HCT116 (cell line): ENCODE data around the gene CAB39. TPM values are rescaled to one million over a fixed set of nuclear protein-coding genes. Genes with fewer than 3 reads are reported as not detected.

Experiments used
- ATAC-seq: fragments of 200-7000 bp; cut with Tn5 transposase; 2 replicates; pipeline ENCODE4 v1.9.1; 2020; ENCODE audit warnings: mild to moderate bottlenecking, moderate library complexity
- BruUV-seq: library from RNA; stranded (reverse); fragments of 400-500 nt; replicated peaks from 2 replicates; lab custom pipeline; 2021; lab: Mats Ljungman, UMichigan
- CTCF ChIA-PET: fragments of 300-600 bp; sonication (Branson Sonifier 250); formaldehyde crosslinking; loops from one replicate; lab custom pipeline; 2021; ENCODE audit warnings: antibody characterized with exemption; lab: Charles Lee
- POLR2A ChIA-PET: fragments of 300-600, 350-600 bp; sonication (Branson Sonifier 250); formaldehyde crosslinking; loops from one replicate; lab custom pipeline; 2021; ENCODE audit warnings: antibody characterized with exemption; lab: Charles Lee
- RAD21 ChIA-PET, 2 experiments: fragments of 300-600 bp; sonication (Branson Sonifier 250); formaldehyde crosslinking; loops; one replicate each; lab custom pipeline; 2023; ENCODE audit warnings: low total read pairs in 2 of 2; ENCODE audit not compliant: uncharacterized antibody in 2 of 2, unreplicated experiment in 2 of 2, low non-redundant PET in 1 of 2; lab: Charles Lee
- DNase-seq: peaks from one replicate; pipeline ENCODE4 v3.0.0-alpha.2; 2010; ENCODE audit warnings: low read depth, low spot score
- H2AFZ ChIP-seq: fragments of 200-600 bp; shearing (Covaris generic), sonication (generic); 2 replicates; pipeline ENCODE4 v1.6.1; 2017; ENCODE audit warnings: low read depth, mixed run types, mixed read lengths, antibody characterized with exemption, low read length; ENCODE audit not compliant: poor library complexity, severe bottlenecking
- H3K27ac ChIP-seq: 2 replicates; pipeline ENCODE4 v1.5.1; 2012; ENCODE audit warnings: low read depth, low read length
- H3K27me3 ChIP-seq: fragments of 200-600 bp; sonication (generic); 2 replicates; pipeline ENCODE4 v1.6.1; 2016; ENCODE audit warnings: mixed run types, low read length, mixed read lengths; ENCODE audit not compliant: insufficient read depth
- H3K36me3 ChIP-seq, 2 experiments: fragments of 200-500 bp in 1 of 2; fragments of 200-600 bp in 1 of 2; sonication (Bioruptor generic) in 1 of 2; sonication (generic) in 1 of 2; 2 replicates each; pipeline versions ENCODE4 v1.5.1 to v1.6.1; 2014 to 2016; ENCODE audit warnings: low read length in 2 of 2, inconsistent platforms in 1 of 2, mixed read lengths in 1 of 2, mixed run types in 1 of 2; ENCODE audit not compliant: insufficient read depth in 2 of 2, control insufficient read depth in 1 of 2
- H3K4me1 ChIP-seq, 2 experiments: fragments of 200-600 bp in 1 of 2; sonication (generic) in 1 of 2; 2 replicates each; pipeline versions ENCODE4 v1.5.1 to v1.6.1; 2012 to 2017; ENCODE audit warnings: low read length in 2 of 2, inconsistent platforms in 1 of 2, mild to moderate bottlenecking in 1 of 2, mixed read lengths in 1 of 2, mixed run types in 1 of 2, moderate library complexity in 1 of 2; ENCODE audit not compliant: insufficient read depth in 2 of 2, control insufficient read depth in 1 of 2
- H3K4me2 ChIP-seq: fragments of 200-600 bp; sonication (generic); 2 replicates; pipeline ENCODE4 v1.6.1; 2017; ENCODE audit warnings: mixed run types, low read length, mixed read lengths
- H3K4me3 ChIP-seq, 2 experiments: fragments of 200-600 bp in 1 of 2; sonication (generic) in 1 of 2; replicated peaks in 1 of 2; 2 replicates each; pipeline ENCODE4 v1.5.1; 2011 to 2016; ENCODE audit warnings: low read length in 2 of 2, control low read depth in 1 of 2, low read depth in 1 of 2, mild to moderate bottlenecking in 1 of 2, mixed read lengths in 1 of 2, mixed run types in 1 of 2
- H3K79me2 ChIP-seq: fragments of 200-600 bp; sonication (generic); 2 replicates; pipeline ENCODE4 v1.6.1; 2017; ENCODE audit warnings: mild to moderate bottlenecking, mixed run types, low read length, moderate library complexity, mixed read lengths; ENCODE audit not compliant: insufficient read depth
- H3K9ac ChIP-seq: fragments of 200-600 bp; sonication (generic); 2 replicates; pipeline ENCODE4 v1.6.1; 2016; ENCODE audit warnings: low read length, mixed read lengths
- H3K9me2 ChIP-seq: fragments of 200-600 bp; sonication (generic), shearing (Covaris generic); 2 replicates; pipeline ENCODE4 v1.6.1; 2017; ENCODE audit warnings: mixed run types, mild to moderate bottlenecking, moderate library complexity; ENCODE audit not compliant: insufficient read depth
- H3K9me3 ChIP-seq, 2 experiments: fragments of 200-500 bp in 1 of 2; fragments of 200-600 bp in 1 of 2; sonication (Bioruptor generic) in 1 of 2; sonication (generic) in 1 of 2; 2 replicates each; pipeline ENCODE4 v1.6.1; 2014 to 2017; ENCODE audit warnings: low read length in 2 of 2, mixed read lengths in 2 of 2, inconsistent platforms in 1 of 2, low read depth in 1 of 2, mild to moderate bottlenecking in 1 of 2, mixed run types in 1 of 2, moderate library complexity in 1 of 2; ENCODE audit not compliant: control insufficient read depth in 1 of 2, insufficient read depth in 1 of 2
- H4K20me1 ChIP-seq: fragments of 200-600 bp; sonication (generic), shearing (Covaris generic); 2 replicates; pipeline ENCODE4 v1.6.1; 2017; ENCODE audit warnings: mixed run types, mild to moderate bottlenecking, moderate library complexity; ENCODE audit not compliant: insufficient read depth
- CBX3 ChIP-seq: IDR thresholded peaks from 2 replicates; pipeline ENCODE4 v1.6.1; 2012; ENCODE audit warnings: low read depth
- EZH2 ChIP-seq: fragments of 200-600 bp; sonication (generic); IDR thresholded peaks from 2 replicates; pipeline ENCODE4 v1.6.1; 2017; ENCODE audit warnings: antibody characterized with exemption, mixed run types
- JUND ChIP-seq: IDR thresholded peaks from 2 replicates; pipeline ENCODE4 v1.6.1; 2012
- MAX ChIP-seq: IDR thresholded peaks from 2 replicates; pipeline ENCODE4 v1.6.1; 2012
- ZFX ChIP-seq: fragments of 450-650 bp; IDR thresholded peaks from 2 replicates; pipeline ENCODE4 v1.6.1; 2017
- intact Hi-C: fragments of 100-400 bp; cut with micrococcal nuclease; formaldehyde crosslinking; loops from 2 replicates; pipeline ENCODE4 v1.10.0; 2022
- total RNA-seq: library from RNA; stranded (reverse); gene quantifications from one replicate; pipeline ENCODE4 v1.2.1, GENCODE V29; 2021; ENCODE audit not compliant: unreplicated experiment
- TF ChIP-seq, protein P1 (sequence below): IDR thresholded peaks from 2 replicates; pipeline ENCODE4 v1.6.1; 2012; ENCODE audit warnings: low read depth

Gene CAB39
- total RNA-seq, 1 experiment from 2014 or later: 63.6 TPM

- Histone ChIP-seq H3K27ac (no peak overlapping the region), H3K27me3 (no peaks in the 10 kb centered on the region), H3K9me2 (no peaks in the 10 kb centered on the region), H3K9me3 (no peaks in the 10 kb centered on the region), H3K9ac (no peak overlapping the region), H2AFZ (no peak overlapping the region), H3K4me2 (no peak overlapping the region), H3K4me3 (no peak overlapping the region), H3K79me2 (peaks cover 6% of the 10 kb centered on the region; the same call in 1 of the 2 replicates), H3K36me3 (no peaks in the 10 kb centered on the region), H4K20me1 (no peaks in the 10 kb centered on the region), H3K4me1 (peaks cover 24 to 34% of the 10 kb centered on the region in 2 experiments)
- intact Hi-C loops: no loop called here
- ChIA-PET POLR2A (no interaction called here), CTCF (interaction anchor here (0.8 kb wide), 1 partner anchor 10 kb away, joined by 3 read pairs; no protein-coding TSS in a partner anchor), RAD21 (no interaction called here)
- ATAC-seq (no peak), DNase-seq (no peak)
- no TSS peak for BruUV-seq
- no peak for TF ChIP-seq EZH2
- TF ChIP-seq ZFX: no peak
- TF ChIP-seq JUND: no peak
- TF ChIP-seq MAX: no peak
- TF ChIP-seq, protein P1, sequence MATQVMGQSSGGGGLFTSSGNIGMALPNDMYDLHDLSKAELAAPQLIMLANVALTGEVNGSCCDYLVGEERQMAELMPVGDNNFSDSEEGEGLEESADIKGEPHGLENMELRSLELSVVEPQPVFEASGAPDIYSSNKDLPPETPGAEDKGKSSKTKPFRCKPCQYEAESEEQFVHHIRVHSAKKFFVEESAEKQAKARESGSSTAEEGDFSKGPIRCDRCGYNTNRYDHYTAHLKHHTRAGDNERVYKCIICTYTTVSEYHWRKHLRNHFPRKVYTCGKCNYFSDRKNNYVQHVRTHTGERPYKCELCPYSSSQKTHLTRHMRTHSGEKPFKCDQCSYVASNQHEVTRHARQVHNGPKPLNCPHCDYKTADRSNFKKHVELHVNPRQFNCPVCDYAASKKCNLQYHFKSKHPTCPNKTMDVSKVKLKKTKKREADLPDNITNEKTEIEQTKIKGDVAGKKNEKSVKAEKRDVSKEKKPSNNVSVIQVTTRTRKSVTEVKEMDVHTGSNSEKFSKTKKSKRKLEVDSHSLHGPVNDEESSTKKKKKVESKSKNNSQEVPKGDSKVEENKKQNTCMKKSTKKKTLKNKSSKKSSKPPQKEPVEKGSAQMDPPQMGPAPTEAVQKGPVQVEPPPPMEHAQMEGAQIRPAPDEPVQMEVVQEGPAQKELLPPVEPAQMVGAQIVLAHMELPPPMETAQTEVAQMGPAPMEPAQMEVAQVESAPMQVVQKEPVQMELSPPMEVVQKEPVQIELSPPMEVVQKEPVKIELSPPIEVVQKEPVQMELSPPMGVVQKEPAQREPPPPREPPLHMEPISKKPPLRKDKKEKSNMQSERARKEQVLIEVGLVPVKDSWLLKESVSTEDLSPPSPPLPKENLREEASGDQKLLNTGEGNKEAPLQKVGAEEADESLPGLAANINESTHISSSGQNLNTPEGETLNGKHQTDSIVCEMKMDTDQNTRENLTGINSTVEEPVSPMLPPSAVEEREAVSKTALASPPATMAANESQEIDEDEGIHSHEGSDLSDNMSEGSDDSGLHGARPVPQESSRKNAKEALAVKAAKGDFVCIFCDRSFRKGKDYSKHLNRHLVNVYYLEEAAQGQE: no peak
- no peak for TF ChIP-seq CBX3
- TF ChIP-seq, all 23 proteins: peak for 0
Measured at GRCh38 chr2:230863031-230863430, 150.4 kb downstream of the CAB39 start.
